H9 (cell line): ENCODE results near the gene PGS1. TPM values are rescaled to one million over a fixed set of nuclear protein-coding genes. Genes with fewer than 3 reads are reported as not detected.
A peak's percentile ranks its signal among the peaks of the same experiment; 100 is the strongest.

Source experiments
- DNase-seq: peaks from one replicate; pipeline ENCODE4 v3.0.0-alpha.2; 2017
- H2AFZ ChIP-seq: one replicate; pipeline ENCODE4 v1.6.1; 2013; ENCODE audit warnings: mild to moderate bottlenecking, low read length, control low read depth, moderate library complexity
- H2AK5ac ChIP-seq: 2 replicates; pipeline ENCODE4 v1.6.1; 2013; ENCODE audit warnings: low read length, control low read depth, mixed read lengths; ENCODE audit not compliant: insufficient read length
- H2BK120ac ChIP-seq: one replicate; pipeline ENCODE4 v1.6.1; 2013; ENCODE audit warnings: low read depth, mild to moderate bottlenecking, low read length, control low read depth, inconsistent platforms; ENCODE audit not compliant: poor library complexity, severe bottlenecking
- H2BK12ac ChIP-seq: 2 replicates; pipeline ENCODE4 v1.6.1; 2013; ENCODE audit warnings: low read length, control low read depth, mixed read lengths, low read depth; ENCODE audit not compliant: insufficient read length
- H2BK15ac ChIP-seq: 2 replicates; pipeline ENCODE4 v1.6.1; 2013; ENCODE audit warnings: low read depth, low read length, control low read depth
- H2BK20ac ChIP-seq: one replicate; pipeline ENCODE4 v1.6.1; 2013; ENCODE audit warnings: low read depth, mild to moderate bottlenecking, low read length, control low read depth, inconsistent platforms; ENCODE audit not compliant: poor library complexity, severe bottlenecking
- H2BK5ac ChIP-seq: 2 replicates; pipeline ENCODE4 v1.6.1; 2013; ENCODE audit warnings: low read length, control low read depth, mixed read lengths; ENCODE audit not compliant: insufficient read length
- H3K14ac ChIP-seq: 2 replicates; pipeline ENCODE4 v1.6.1; 2013; ENCODE audit warnings: low read length, control low read depth; ENCODE audit not compliant: insufficient read depth
- H3K18ac ChIP-seq: 2 replicates; pipeline ENCODE4 v1.6.1; 2013; ENCODE audit warnings: low read depth, mild to moderate bottlenecking, mixed read lengths, low read length, control low read depth; ENCODE audit not compliant: insufficient read length
- H3K23ac ChIP-seq: 2 replicates; pipeline ENCODE4 v1.6.1; 2013; ENCODE audit warnings: low read length, control low read depth, mixed read lengths, low read depth; ENCODE audit not compliant: insufficient read length
- H3K23me2 ChIP-seq: 2 replicates; pipeline ENCODE4 v1.6.1; 2013; ENCODE audit warnings: low read depth, mild to moderate bottlenecking, mixed read lengths, low read length, control low read depth; ENCODE audit not compliant: insufficient read length, poor library complexity, severe bottlenecking
- H3K27ac ChIP-seq: 2 replicates; pipeline ENCODE4 v1.5.1; 2013; ENCODE audit warnings: low read length, control low read depth, mixed read lengths, low read depth; ENCODE audit not compliant: insufficient read length
- H3K27me3 ChIP-seq: 2 replicates; pipeline ENCODE4 v1.6.1; 2013; ENCODE audit warnings: low read length, control low read depth, inconsistent platforms; ENCODE audit not compliant: insufficient read depth
- H3K4ac ChIP-seq: 2 replicates; pipeline ENCODE4 v1.6.1; 2013; ENCODE audit warnings: low read depth, mild to moderate bottlenecking, control low read depth, inconsistent platforms, low read length, moderate library complexity
- H3K4me1 ChIP-seq: 2 replicates; pipeline ENCODE4 v1.6.1; 2013; ENCODE audit warnings: low read length, control low read depth, inconsistent platforms; ENCODE audit not compliant: insufficient read depth
- H3K4me2 ChIP-seq: 2 replicates; pipeline ENCODE4 v1.6.1; 2013; ENCODE audit warnings: low read length, control low read depth, mixed read lengths; ENCODE audit not compliant: insufficient read length, insufficient read depth
- H3K56ac ChIP-seq: 2 replicates; pipeline ENCODE4 v1.6.1; 2013; ENCODE audit warnings: low read depth, mild to moderate bottlenecking, mixed read lengths, low read length, control low read depth; ENCODE audit not compliant: insufficient read length
- H3K79me1 ChIP-seq: 2 replicates; pipeline ENCODE4 v1.6.1; 2013; ENCODE audit warnings: low read depth, mild to moderate bottlenecking, moderate library complexity, low read length, control low read depth, inconsistent platforms; ENCODE audit not compliant: insufficient read depth, poor library complexity, severe bottlenecking
- H3K79me2 ChIP-seq: 2 replicates; pipeline ENCODE4 v1.6.1; 2013; ENCODE audit warnings: low read length, control low read depth, inconsistent platforms; ENCODE audit not compliant: insufficient read depth
- H3K9ac ChIP-seq: 2 replicates; pipeline ENCODE4 v1.6.1; 2013; ENCODE audit warnings: low read length, control low read depth, mixed read lengths; ENCODE audit not compliant: insufficient read length; ENCODE audit errors: extremely low read depth
- H3K9me3 ChIP-seq: one replicate; pipeline ENCODE4 v1.6.1; 2013; ENCODE audit warnings: low read depth, low read length, inconsistent platforms; ENCODE audit not compliant: control insufficient read depth
- H3T11ph ChIP-seq: one replicate; pipeline ENCODE4 v1.6.1; 2013; ENCODE audit warnings: mild to moderate bottlenecking, low read length, control low read depth, inconsistent platforms
- H4K20me1 ChIP-seq: one replicate; pipeline ENCODE4 v1.6.1; 2013; ENCODE audit not compliant: control insufficient read depth, insufficient read length, insufficient read depth
- H4K5ac ChIP-seq: 2 replicates; pipeline ENCODE4 v1.6.1; 2013; ENCODE audit warnings: low read depth, mild to moderate bottlenecking, mixed read lengths, low read length, control low read depth; ENCODE audit not compliant: insufficient read length
- H4K8ac ChIP-seq: replicated peaks from 2 replicates; pipeline ENCODE4 v1.6.1; 2013; ENCODE audit warnings: low read length, control low read depth, mixed read lengths, low read depth; ENCODE audit not compliant: insufficient read length
- H4K91ac ChIP-seq: 2 replicates; pipeline ENCODE4 v1.6.1; 2013; ENCODE audit warnings: low read depth, mild to moderate bottlenecking, moderate library complexity, mixed read lengths, low read length, control low read depth; ENCODE audit not compliant: insufficient read length
- H3K27ac Mint-ChIP-seq, 3 experiments: 2 replicates in 2 of 3; 3 replicates in 1 of 3; pipeline ENCODE4 v1.8.0; 2020 to 2021; ENCODE audit warnings: mixed read lengths in 3 of 3, mild to moderate bottlenecking in 1 of 3, moderate library complexity in 1 of 3
- H3K27me3 Mint-ChIP-seq: 2 replicates; pipeline ENCODE4 v1.8.0; 2021; ENCODE audit warnings: low read depth, mild to moderate bottlenecking, moderate library complexity, mixed read lengths
- H3K36me3 Mint-ChIP-seq, 3 experiments: 2 replicates in 2 of 3; 3 replicates in 1 of 3; pipeline ENCODE4 v1.8.0; 2020 to 2021; ENCODE audit warnings: low read depth in 3 of 3, mixed read lengths in 3 of 3; ENCODE audit not compliant: insufficient read depth in 1 of 3
- H3K4me1 Mint-ChIP-seq, 2 experiments: 2 replicates each; pipeline ENCODE4 v1.8.0; 2020; ENCODE audit warnings: mixed read lengths in 2 of 2
- H3K4me3 Mint-ChIP-seq, 2 experiments: 2 replicates in 1 of 2; 3 replicates in 1 of 2; pipeline ENCODE4 v1.8.0; 2020 to 2021; ENCODE audit warnings: mild to moderate bottlenecking in 2 of 2, mixed read lengths in 2 of 2, moderate library complexity in 1 of 2
- H3K9me3 Mint-ChIP-seq, 2 experiments: 2 replicates in 1 of 2; 3 replicates in 1 of 2; pipeline ENCODE4 v1.8.0; 2020; ENCODE audit warnings: mild to moderate bottlenecking in 2 of 2, mixed read lengths in 2 of 2, moderate library complexity in 1 of 2
- CTCF ChIP-seq: fragments of 200-600 bp; sonication (generic); conservative IDR thresholded peaks from 3 replicates; pipeline ENCODE4 v1.8.0; 2021; ENCODE audit warnings: antibody characterized with exemption, mild to moderate bottlenecking
- WGBS: extraction: QIAGEN DNeasy Blood & Tissue Kit; methylation state at CpG from one replicate; pipeline ENCODE4 v1.1.7; 2013; ENCODE audit warnings: missing lambda C conversion rate, low lambda C conversion rate, mixed read lengths; ENCODE audit not compliant: insufficient read length; ENCODE audit errors: extremely low coverage; 5-methylcytosine and 5-hydroxymethylcytosine counted together
- total RNA-seq: library from RNA; stranded (reverse); gene quantifications from 2 replicates; pipeline ENCODE4 v1.2.1, GENCODE V29; 2021

The PGS1 gene
- total RNA-seq, 1 experiment from 2014 or later = 45.7 TPM

DNA sequence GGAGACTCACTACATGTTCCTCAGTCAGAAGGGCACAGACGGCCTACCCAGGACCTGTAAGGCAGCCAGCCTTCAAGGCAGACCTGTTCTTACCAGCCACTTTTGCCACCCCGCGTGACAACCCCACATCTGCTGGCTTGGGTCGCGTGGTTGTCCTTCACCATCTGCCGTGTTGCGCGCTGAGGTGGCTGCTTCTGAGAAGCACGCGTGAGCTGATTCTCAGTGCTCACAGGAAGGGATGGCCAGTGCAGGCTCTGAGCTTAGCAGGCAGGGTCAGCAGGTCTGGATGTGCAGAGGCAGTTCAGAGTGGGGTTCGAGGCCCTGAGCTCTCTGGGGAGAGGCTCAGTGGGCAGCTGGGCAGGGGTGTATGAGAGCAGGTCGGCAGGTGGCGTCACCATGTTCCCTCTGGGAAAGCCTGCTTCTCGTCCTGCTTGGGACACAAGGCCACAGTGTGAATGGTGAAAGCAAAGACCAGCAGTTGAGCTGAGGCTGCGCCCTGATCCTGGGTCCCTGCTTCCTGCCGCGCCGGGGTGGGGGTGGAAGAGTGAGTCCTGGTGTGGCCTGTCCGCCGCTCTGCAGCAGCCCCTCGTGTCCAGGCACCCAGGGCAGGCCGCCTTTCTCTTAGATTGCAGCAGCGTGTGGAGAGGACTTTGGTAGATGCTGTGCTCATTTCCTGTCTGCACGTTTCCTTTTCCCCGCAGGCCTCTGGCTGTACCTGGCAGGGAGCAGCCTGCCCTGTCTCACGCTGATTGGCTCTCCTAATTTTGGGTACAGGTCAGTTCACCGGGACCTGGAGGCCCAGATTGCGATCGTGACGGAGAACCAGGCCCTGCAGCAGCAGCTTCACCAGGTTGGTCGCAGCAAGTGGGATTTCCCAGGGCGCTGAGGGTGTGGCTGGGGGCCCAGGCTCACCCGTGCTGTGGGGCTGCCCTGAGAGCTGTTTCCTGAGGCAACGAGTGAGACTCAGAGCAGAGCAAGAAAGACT, 36.0 kb downstream of the PGS1 start:
- H4K5ac ChIP-seq = no peak overlapping the region
- Mint-ChIP-seq H3K9me3 (no peaks in the 10 kb centered on the region), H3K4me1 (0 out of 4 replicates have a peak, but pooled peaks cover 0 to 2% of the 10 kb centered on the region in 2 experiments), H3K36me3 (peaks cover 15 to 53% (median 37%) of the 10 kb centered on the region in 3 experiments; a peak in 6 of 7 replicates), H3K4me3 (no peak overlapping the region), H3K27ac (peak overlapping the region; percentile 51 to 92 (median 65); a peak in 5 of 7 replicates), H3K27me3 (no peaks in the 10 kb centered on the region)
- no peak overlapping the region for H3K27ac ChIP-seq
- H3K9me3 ChIP-seq = no peaks in the 10 kb centered on the region
- H4K91ac ChIP-seq = no peak overlapping the region
- H3K18ac ChIP-seq = no peak overlapping the region
- no peak overlapping the region for H3K23ac ChIP-seq
- TF ChIP-seq CTCF = no peak
- H2BK120ac ChIP-seq = no peak overlapping the region
- no peak overlapping the region; the same call in 1 of the 2 replicates for H3K14ac ChIP-seq
- no peak overlapping the region for H2BK12ac ChIP-seq
- no peak overlapping the region for H2AFZ ChIP-seq
- H3K23me2 ChIP-seq = no peaks in the 10 kb centered on the region
- peaks cover 2% of the 10 kb centered on the region for H4K20me1 ChIP-seq
- no peak overlapping the region for H2AK5ac ChIP-seq
- no CpG with 5 or more reads among the region's 34 CpGs for WGBS
- no peak overlapping the region for H3K56ac ChIP-seq
- no peak overlapping the region for H3T11ph ChIP-seq
- no peak overlapping the region for H4K8ac ChIP-seq
- H3K79me2 ChIP-seq = no peaks in the 10 kb centered on the region; the same call in 1 of the 2 replicates
- H3K9ac ChIP-seq = no peak overlapping the region
- H3K4ac ChIP-seq = no peak overlapping the region
- no peaks in the 10 kb centered on the region for H3K79me1 ChIP-seq
- no peaks in the 10 kb centered on the region for H3K27me3 ChIP-seq
- no peak overlapping the region for H2BK5ac ChIP-seq
- H3K4me2 ChIP-seq = no peak overlapping the region
- DNase-seq = no peak
- H2BK15ac ChIP-seq = no peak overlapping the region
- no peaks in the 10 kb centered on the region for H3K4me1 ChIP-seq
- H2BK20ac ChIP-seq = no peak overlapping the region
